HG03558 (cell line): ENCODE measurements around the gene SLC23A3.
"Not testable (repeated sequence)": the region's sequence is repeated elsewhere in the genome, so short reads cannot be mapped to it uniquely, and the experiment has no call there.

Experiments
- ATAC-seq: cut with Tn5 transposase; IDR thresholded peaks from one replicate; pipeline ENCODE4 v1.9.1; 2021; ENCODE audit warnings: moderate number of reproducible peaks; ENCODE audit not compliant: unreplicated experiment; ENCODE audit errors: extremely low read depth

The SLC23A3 gene

DNA sequence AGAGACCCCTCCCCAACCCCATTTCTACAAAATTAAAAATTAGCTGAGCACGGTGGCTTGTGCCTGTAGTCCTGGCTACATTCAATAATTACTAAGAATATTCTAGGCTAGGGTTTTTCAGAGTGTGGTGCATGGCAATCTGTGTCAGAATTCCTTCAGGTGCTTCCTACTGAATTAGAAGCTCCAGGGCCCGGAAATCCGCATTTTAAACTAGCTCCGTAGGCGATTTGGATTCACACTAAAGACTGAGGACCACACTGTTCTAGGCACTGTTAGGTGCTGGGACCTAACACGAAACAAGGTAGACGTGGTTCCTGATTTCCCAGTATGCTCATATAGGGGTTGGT is 36.1 kb upstream of the SLC23A3 start:
- no peak for ATAC-seq

DNA sequence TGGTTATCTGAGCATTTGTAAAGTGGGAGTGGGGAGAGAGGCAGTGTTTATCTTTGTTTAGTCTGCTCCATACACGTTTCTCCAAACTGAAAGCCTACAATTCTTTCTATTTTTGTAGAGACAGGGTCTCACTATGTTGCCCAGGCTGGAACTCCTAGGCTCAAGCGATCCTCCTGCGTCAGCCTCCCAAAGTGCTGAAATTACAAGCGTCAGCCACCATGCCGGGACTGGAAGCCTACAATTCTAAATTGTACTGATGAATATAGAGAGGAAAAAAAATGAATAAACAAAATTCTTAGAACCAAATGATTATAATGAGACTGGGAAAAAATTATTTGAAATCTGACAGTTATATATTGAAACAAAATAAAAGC is 35.3 kb upstream of the SLC23A3 start:
- ATAC-seq: no peak

DNA sequence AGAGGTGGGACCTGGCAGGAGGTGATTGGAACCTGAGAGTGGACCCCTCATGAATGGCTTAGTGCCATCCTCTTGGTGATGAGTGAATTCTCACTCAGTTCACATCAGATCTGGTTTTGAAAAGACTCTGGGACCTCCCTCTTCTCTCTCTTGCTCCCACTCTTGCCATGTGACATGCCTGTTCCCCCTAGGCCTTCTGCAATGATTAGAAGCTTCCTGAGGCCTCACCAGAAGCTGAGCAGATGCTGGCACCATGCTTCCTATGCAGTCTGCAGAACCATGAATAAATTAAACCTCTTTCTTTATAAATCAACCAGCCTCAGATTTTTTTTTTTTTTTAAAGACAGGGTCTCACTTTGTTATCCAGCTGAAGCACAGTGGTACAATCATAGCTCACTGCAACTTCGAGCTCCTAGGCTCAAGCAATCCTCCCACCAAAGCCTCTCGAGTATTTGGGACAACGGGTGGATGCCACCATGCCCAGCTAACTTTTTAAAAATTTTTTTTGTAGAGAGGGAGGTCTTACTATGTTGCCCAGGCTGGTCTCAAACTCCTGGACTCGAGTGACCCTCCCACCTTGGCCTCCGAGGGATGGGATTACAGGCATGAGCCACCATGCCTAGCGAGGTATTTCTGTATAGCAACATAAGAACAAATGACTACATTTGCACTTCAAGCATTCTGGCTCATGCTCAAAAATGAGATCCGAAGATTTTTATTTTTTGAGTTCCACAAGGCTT is 34.8 kb upstream of the SLC23A3 start:
- no peak for ATAC-seq

DNA sequence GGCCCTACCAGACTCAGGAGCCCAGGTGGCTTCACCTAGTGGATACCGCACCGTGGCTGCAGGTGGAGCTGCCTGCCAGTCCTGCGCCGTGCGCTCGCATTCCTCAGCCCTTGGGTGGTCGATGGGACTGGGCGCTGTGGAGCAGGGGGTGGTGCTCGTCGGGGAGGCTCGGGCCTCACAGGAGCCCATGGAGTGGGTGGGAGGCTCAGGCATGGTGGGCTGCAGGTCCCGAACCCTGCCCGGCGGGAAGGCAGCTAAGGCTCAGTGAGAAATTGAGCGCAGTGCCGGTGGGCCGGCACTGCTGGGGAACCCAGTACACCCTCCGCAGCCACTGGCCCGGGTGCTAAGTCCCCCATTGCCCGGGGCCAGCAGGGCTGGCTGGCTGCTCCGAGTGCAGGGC is 31.5 kb upstream of the SLC23A3 start:
- ATAC-seq: not testable (repeated sequence)

DNA sequence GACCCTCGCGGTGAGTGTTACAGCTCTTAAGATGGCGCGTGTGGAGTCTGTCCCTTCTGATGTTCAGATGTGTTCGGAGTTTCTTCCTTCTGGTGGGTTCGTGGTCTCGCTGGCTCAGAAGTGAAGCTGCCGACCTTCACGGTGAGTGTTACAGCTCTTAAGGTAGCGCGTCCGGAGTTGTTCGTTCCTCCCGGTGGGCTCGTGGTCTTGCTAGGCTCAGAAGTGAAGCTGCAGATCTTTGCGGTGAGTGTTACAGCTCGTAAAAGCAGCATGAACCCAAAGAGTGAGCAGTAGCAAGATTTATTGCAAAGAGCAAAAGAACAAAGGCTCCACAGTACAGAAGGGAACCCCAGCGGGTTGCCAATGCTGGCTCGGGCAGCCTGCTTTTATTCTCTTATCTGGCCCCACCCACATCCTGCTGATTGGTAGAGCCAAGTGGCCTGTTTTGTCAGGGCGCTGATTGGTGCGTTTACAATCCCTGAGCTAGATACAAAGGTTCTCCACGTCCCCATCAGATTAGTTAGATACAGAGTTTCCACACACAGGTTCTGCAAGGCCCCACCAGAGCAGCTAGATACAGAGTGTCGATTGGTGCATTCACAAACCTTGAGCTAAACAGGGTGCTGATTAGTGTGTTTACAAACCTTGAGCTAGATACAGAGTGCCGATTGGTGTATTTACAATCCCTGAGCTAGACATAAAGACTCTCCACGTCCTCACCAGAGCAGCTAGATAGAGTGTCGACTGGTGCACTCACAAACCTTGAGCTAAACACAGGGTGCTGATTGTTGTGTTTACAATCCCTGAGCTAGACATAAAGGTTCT is 30.9 kb upstream of the SLC23A3 start:
- ATAC-seq: not testable (repeated sequence)

DNA sequence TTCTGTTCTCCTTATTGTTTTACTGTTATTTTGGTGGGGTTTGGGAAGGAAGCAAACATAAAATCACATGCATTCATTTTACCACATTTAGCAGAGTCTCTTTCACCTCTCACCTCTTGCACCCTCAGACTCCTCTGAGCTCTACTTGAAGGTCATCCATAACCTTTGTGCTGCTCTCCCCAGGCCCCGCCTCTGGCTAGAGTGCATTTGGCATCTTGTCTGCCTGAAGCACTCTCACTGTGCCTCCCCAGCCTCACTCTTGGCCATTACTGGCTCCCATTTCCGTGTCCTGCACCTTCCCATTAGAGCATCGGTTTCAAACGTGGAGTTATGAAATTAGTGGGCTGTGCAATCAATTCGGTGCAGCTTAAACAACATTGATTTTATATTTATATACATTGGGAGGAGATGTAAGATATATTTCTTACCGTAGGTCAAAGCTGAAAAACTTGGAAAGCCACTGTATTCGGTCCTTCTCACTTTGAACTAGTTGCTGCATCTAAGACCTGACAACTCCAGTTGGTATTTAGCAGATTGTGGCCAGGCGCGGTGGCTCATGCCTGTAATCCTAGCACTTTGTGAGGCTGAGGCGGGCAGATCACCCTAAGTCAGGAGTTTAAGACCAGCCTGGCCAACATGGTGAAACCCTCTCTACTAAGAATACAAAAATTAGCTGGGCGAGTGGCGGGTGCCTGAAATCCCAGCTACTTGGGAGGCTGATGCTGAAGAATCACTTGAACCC is 29.8 kb upstream of the SLC23A3 start:
- ATAC-seq: no peak

DNA sequence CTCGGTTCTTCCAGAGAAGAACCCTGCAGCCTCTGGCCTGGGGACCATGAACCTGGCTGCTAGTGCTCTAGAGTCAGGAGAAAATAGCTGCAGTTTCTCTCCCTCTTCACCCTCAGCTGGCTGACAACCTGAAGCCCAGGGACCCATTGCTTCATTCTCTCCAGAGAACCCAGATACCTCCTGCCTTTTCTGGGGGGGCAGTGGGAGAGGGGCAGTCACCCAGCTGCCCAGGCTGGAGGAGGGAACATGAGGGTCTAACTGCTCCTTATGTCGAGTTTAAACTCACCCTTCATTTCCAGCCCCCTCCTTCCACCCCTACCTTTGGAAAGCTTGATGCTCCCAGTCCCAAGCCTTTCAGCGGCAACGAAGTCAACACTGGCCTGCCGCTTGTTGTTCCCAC is 29.1 kb upstream of the SLC23A3 start:
- ATAC-seq: no peak

DNA sequence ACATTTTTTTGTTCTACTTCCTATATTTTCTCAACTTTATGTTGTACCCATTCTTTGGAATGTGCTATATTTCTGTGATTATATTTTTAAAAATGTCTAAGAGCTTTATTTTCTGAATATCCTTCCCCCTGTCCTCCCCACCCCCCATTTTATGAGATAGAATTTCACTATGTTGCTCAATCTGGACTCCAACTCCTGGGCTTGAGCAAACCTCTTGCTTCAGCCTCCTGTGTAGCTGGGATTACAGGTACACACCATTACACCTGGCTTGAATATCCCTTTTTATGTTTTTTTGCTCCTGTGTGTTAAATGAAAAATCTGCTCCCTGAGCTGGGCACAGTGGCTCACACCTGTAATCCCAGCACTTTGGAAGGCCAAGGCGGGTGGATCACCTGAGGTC is 27.6 kb upstream of the SLC23A3 start:
- ATAC-seq: no peak

DNA sequence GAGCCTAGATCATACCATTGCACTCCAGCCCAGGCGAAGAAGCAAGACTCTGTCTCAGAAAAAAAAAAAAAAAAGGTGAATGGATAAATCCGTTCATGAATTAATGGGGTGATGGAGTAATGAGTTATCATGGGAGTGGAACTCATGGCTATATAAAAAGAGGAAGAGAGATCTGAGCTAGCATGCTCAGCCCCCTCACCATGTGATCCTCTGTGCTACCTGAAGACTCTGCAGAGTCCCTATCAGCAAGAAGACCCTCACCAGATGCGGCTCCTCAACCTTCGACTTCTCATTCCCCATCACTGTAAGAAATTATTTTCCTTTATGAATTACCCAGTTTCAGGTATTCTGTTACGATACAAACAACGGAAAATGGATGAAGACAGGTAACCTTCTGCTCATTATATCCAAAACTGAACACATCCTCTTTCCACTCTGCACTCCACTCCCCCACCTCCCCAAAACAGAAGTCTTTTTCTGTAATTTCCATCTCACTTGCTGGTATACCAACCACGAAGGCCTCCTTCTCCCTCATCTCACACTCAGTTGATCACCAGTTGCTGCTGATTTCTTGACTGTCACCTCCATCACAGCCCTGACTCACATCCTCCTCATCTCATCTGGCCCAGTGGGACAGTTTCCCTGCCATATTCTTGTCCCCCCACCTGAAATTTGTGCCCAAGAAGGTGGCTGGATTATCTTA is 17.1 kb upstream of the SLC23A3 start:
- no peak for ATAC-seq

DNA sequence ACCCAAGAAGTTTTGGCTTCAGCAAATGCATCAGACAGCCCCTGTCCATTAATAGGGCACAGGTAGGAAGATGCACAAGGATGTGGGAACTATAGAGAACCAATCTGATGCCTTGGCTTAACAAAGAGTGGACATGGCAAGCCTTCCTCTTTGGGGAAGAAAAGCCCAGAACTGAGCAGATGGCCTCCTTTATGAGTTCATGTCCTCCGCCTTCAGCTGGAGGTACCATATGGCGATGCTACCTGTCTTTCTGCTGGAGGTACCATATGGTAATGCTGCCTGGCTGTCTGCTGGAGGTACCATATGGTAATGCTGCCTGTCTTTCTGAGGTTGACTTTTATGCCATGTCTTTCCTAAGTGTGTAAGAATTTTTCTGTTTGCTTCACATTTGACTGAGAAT is 14.3 kb upstream of the SLC23A3 start:
- no peak for ATAC-seq

DNA sequence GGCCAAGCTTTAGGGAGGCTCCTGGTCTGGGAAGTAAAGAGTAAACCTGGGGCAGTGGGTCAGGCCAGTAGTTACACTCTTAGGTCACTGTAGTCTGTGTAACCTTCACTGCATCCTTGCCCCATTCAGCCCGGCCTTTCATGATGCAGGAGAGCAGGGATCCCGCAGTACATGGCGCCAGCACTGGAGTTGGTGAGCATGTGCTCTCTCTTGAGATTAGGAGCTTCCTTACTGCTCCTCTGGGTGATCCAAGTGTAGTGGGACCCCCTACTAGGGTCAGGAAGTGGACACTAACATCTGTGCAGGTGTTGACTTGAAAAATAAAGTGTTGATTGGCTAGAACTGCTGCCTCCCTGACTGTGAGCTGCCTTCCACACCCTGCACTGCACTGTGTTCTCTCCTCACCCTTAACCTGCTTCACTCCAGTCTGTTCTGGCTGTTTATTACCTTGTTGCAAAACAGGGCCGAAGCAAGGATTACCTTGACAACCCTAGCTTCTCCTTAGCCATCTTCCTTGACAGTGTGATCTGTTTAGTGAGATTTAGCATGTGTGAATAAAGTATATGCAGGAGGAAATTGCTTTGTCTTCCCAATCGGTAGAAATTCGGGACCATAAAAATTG is 13.4 kb upstream of the SLC23A3 start:
- no peak for ATAC-seq

DNA sequence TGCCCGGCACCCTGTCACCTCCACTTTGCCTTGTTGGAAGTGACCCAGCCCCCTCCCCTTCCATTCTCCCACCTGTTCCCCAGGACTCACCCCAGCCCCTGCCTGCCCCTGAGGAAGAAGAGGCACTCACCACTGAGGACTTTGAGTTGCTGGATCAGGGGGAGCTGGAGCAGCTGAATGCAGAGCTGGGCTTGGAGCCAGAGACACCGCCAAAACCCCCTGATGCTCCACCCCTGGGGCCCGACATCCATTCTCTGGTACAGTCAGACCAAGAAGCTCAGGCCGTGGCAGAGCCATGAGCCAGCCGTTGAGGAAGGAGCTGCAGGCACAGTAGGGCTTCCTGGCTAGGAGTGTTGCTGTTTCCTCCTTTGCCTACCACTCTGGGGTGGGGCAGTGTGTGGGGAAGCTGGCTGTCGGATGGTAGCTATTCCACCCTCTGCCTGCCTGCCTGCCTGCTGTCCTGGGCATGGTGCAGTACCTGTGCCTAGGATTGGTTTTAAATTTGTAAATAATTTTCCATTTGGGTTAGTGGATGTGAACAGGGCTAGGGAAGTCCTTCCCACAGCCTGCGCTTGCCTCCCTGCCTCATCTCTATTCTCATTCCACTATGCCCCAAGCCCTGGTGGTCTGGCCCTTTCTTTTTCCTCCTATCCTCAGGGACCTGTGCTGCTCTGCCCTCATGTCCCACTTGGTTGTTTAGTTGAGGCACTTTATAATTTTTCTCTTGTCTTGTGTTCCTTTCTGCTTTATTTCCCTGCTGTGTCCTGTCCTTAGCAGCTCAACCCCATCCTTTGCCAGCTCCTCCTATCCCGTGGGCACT is 12.7 kb upstream of the SLC23A3 start:
- ATAC-seq: no peak

DNA sequence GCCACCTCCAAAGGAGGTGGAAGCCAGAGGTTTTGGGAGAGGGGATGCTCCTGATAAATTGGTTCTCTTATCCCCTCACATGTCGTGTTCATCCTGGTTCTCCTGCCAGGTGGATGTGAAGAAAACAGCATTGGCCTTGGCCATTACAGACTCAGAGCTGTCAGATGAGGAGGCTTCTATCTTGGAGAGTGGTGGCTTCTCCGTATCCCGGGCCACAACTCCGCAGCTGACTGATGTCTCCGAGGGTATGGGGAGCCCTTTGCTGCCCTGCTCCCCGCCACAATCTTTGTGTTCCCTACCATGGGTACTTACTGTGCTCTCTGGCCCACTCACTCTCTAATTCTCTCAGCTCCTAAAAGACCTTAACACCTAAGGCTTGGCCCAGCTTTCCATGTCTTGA is 11.7 kb upstream of the SLC23A3 start:
- no peak for ATAC-seq

DNA sequence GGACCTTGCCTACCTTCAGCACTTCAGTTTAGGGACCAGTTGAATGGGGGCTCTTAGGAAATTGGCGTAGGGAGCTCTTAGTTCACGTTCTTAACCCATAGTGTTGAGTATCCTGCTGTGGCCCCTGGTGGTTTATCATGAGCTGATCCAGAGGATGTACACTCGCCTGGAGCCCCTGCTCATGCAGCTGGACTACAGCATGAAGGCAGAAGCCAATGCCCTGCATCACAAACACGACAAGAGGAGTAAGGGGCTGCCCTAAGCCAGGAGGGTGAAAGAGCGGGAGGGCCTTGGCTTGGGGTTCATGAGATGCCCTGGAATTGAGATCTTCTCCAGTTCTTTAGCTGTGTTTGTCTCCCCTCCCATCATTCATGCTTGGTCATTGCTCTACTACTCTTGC is 11.1 kb upstream of the SLC23A3 start:
- no peak for ATAC-seq

DNA sequence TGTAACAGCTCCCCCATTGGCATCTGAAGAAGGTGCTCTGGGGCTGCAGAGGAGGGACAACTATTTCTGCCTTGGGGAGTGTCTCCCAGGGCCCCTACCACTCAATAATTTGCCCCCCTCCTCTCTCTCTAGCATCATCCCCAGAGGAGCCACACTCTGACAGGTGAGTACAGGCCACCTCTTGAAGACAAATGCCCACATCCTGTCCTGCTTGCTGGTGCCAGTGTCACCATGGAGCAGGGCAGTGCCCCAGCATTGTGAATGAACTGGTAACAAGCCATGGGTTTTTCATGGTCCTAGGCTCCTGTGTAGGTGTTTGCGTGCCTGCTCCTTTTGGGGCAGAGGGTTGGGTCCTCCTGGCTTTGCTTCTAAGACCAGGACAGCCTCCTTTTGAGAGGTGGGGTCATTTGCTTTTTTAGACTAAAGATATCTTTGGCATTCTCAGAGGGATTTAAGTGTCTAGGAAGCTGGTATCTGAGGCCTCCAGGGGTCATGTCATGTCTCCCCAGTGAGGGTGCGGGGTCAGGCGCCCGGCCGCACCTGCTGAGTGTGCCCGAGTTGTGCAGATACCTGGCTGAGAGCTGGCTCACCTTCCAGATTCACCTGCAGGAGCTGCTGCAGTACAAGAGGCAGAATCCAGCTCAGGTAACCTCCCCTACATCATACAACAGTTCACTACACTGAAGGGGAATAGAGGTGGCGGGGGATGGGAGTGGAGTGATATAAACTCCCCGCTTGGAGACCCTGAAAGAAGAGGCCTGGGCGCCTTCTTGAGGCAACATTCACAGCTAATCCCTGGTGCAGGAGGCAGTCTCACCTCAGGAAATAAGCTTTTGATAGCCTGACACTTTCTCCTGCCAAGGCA is 10.0 kb upstream of the SLC23A3 start:
- ATAC-seq: no peak

DNA sequence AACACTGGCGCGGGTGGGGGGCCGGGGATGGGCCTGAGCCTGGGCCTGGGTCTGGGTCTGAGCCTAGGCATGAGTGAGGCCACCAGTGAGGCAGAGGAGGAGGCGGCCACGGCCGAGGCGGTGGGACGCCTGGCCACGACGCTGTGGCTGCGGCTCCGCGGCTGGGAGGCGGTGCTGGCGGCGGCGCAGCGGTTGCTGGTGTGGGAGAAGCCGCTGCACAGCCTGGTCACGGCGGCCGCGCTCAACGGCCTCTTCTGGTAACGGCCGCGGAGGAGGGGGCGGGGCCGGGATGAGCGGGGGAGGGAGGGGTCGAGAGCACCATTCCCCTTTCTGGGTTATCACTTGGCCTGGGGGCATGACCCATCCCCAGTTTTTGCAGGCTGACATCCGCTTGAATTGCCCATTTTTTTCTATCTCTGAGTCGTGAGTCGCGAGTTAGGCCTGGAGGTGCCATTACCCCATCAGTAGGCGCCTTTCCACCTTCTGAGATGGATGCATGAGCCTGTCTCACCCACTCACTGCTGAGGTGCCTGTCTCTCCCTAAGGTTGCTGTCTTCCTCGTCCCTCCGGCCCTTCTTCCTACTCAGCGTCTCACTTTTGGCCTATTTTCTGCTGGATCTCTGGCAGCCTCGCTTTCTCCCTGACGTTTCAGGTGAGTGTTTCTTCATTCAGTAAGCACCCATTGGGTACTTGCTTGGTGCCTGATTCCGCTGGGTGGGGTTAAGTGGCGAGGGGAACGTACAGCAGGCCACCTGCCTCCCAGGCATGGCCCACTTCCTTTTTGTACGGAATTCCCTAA is 8.7 kb upstream of the SLC23A3 start:
- no peak for ATAC-seq

DNA sequence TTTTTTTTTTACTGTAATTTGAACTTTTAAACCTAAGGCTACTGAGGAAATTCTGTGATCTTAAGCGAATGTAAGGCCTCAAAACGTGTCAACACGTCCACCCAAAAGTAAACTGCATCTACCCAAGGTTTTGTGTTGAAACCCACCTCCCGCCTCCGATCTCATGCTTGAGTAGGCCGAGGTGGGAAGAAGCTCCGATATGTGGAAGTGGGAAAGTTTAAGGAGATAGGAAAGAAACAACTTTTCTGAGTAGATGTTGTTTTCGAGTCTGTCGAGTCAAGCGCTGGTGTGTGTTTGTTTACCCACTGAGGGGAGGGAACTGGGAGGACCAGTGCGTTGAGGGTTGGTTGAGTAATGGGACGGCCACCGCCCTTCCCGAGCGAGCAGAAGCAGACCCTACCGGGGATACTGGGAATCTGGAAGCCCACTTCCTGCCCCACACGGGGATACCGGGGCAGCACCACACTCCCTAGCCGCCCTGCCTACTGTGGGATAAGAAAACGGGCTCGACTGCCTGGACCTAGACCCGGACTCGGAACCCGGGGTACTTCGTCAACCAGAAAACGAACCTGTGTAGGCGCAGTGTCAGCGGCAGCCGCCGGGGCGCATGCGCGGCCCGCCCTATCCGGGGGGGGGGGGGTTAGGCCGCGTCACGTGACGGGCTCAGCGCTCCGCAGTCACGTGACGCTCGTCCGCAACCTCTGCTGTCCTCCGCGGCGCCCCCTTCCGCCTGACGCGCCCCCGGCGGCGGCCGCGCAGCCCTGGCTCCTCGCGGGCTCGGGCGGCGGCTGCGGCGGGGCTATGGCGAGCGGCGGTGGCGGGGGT is 7.9 kb upstream of the SLC23A3 start, which contains the start of gene RETREG2:
Gene RETREG2, plus strand, starts transcription at position 724 of the 825 bp plus-strand sequence. Its CDS starts 78 bp downstream, at position 802.
- ATAC-seq: no peak
